Measurements from ENCODE around the gene SOAT1. TPM values are rescaled to one million over a fixed set of nuclear protein-coding genes. Genes with fewer than 3 reads are reported as not detected.

SOAT1 gene
- total RNA-seq, 4 donors from 2014 or later = 7.5 to 12.4 (median 10.4) TPM

DNA sequence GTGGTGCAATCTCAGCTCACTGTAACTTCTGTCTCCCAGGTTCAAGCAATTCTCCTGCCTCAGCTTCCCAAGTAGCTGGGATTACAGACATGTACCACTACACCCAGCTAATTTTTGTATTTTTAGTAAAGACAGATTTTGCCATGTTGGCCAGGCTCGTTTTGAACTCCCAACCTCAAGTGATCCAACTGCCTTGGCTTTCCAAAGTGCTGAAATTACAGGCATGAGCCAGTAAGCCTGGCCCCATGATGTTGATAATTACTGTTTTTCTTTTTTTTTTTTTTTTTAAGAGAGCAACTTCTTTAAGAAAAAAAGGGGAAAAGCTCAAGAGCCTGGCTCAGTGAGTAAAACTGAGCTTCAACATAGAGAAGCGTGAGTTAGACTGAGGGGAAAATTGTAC is 9.6 kb upstream of the SOAT1 start:
- Histone ChIP-seq H3K4me3 (no peak overlapping the region), H3K27me3 (no peaks in the 10 kb centered on the region), H3K9me3 (no peaks in the 10 kb centered on the region), H3K4me1 (peaks cover 0 to 8% (median 0%) of the 10 kb centered on the region in 4 donors), H3K27ac (no peak overlapping the region), H3K36me3 (no peaks in the 10 kb centered on the region)
- no peak for TF ChIP-seq CTCF (IDR thresholded peaks at IDR 0.05)
- TF ChIP-seq POLR2A (IDR thresholded peaks at IDR 0.05) = no peak
- DNase-seq = no peak

DNA sequence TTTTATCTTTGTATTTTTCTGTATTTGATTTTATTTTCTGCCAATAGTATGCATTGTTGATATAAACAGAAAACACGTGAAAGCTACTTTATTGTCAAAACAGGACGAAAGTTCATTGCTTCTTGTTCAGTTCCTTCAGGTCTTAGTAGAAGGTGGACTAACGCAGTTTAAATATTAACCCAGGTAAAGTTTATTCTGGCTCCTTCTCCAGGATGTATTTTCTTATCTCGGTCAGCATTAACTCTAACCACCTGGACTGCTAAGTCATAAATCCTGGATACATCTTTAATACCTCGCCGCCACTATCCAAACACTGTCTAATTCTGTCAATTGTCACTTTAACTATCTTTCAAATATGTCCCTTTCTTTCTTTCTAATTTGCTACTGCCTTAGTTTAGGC is 5.7 kb upstream of the SOAT1 start:
- H3K36me3 ChIP-seq = no peaks in the 10 kb centered on the region
- no peak overlapping the region for H3K27ac ChIP-seq
- no peak overlapping the region for H3K4me3 ChIP-seq
- H3K27me3 ChIP-seq = no peaks in the 10 kb centered on the region
- peaks cover 0 to 8% (median 0%) of the 10 kb centered on the region in 4 donors for H3K4me1 ChIP-seq
- no peak for DNase-seq
- H3K9me3 ChIP-seq = no peaks in the 10 kb centered on the region
- no peak for TF ChIP-seq CTCF (IDR thresholded peaks at IDR 0.05)
- no peak for TF ChIP-seq POLR2A (IDR thresholded peaks at IDR 0.05)

- TF ChIP-seq CTCF (IDR thresholded peaks at IDR 0.05) = peak in 2 of 6 experiments; percentile 13 to 15
- TF ChIP-seq POLR2A (IDR thresholded peaks at IDR 0.05) = no peak
- Histone ChIP-seq H3K27me3 (no peaks in the 10 kb centered on the region), H3K27ac (peak overlapping the region in 1 of 4 donors; percentile 26), H3K4me3 (no peak overlapping the region), H3K36me3 (no peaks in the 10 kb centered on the region), H3K9me3 (no peaks in the 10 kb centered on the region), H3K4me1 (peaks cover 0 to 8% (median 0%) of the 10 kb centered on the region in 4 donors)
- DNase-seq = no peak
These were observed 4.6 kb upstream of the SOAT1 start for GRCh38 chr1:179288977-179289376.

DNA sequence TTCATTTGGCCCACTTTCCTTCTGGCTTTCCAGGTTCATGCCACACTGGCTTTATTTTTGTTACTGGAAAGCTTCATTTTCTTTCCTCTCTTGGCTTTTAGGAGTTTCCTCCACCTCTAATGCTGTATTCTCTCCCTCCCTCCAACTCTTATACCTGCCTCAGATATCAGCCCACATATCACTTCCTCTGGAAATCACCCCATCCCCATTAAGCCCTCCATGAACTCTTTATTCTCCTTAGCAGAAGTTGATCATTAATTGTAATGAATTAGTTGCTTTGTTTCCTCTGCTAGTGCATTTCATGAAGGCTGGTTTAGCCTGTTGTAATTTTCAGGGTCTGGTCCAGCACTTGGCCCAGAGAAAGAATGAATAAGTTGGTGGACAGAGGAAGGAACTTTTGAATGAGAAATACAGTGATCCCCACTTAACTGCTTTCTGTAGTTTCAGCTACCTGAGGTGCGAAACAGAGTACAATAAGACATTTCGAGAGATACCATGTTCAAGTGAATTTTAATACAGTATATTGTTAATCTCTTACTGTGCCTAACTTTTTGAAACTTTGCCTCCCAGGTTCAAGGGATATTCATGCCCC is 1.7 kb downstream of the SOAT1 start:
- Histone ChIP-seq H3K27me3 (no peaks in the 10 kb centered on the region), H3K36me3 (no peaks in the 10 kb centered on the region), H3K9me3 (no peaks in the 10 kb centered on the region), H3K27ac (peak overlapping the region in 1 of 4 donors; percentile 87), H3K4me1 (peaks cover 0 to 16% (median 5%) of the 10 kb centered on the region in 4 donors), H3K4me3 (peak overlapping the region in 1 of 4 donors; percentile 59)
- TF ChIP-seq POLR2A (IDR thresholded peaks at IDR 0.05) = no peak
- TF ChIP-seq CTCF (IDR thresholded peaks at IDR 0.05) = no peak
- DNase-seq = no peak

DNA sequence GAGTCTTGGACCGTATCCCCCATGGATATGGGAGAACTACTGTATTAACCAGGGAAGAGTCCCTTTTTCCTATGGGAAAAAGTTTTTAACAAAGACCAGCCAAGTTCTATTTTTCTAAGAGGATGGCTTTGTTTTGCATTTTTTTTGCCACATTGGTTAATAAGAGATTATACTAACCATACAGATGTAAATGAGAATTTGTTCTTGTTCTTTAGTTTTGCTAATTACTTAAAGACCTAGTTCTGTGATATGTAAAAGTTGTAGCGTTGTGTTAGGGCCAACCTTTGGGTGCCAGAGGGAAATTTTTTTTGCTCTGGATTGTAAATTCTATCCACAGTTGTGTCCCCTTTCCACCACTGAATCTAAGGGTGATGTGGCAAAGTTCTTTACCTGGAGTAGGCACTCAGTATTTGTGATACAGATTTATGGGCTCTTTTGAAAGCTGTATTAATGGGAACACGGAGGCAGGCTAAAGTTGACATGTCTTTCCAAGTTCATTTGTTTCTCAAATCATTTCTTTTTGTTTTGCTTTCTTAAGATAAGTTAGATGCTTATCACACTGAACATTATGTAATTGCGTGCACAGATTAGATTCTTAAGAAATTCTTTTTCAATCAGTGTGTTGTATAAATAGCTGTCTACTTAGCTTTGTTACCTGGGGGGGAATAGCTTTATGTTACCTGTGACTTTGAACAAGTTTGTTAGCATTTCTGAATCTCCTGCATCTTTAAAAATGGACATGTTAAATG is 2.9 kb downstream of the SOAT1 start:
- no peaks in the 10 kb centered on the region for H3K9me3 ChIP-seq
- TF ChIP-seq CTCF (IDR thresholded peaks at IDR 0.05) (no peak), POLR2A (IDR thresholded peaks at IDR 0.05) (no peak)
- no peak overlapping the region for H3K4me3 ChIP-seq
- peaks cover 0 to 16% (median 5%) of the 10 kb centered on the region in 4 donors for H3K4me1 ChIP-seq
- H3K36me3 ChIP-seq = no peaks in the 10 kb centered on the region
- DNase-seq = no peak
- no peak overlapping the region for H3K27ac ChIP-seq
- H3K27me3 ChIP-seq = no peaks in the 10 kb centered on the region
